GM18526 (cell line): ENCODE measurements around the gene ADNP.

ENCODE experiments used
- POLR2A ChIP-seq: IDR thresholded peaks from 3 replicates; pipeline ENCODE4 v1.6.1; 2011; ENCODE audit not compliant: insufficient read length; ENCODE audit errors: extremely low read depth

ADNP gene

DNA sequence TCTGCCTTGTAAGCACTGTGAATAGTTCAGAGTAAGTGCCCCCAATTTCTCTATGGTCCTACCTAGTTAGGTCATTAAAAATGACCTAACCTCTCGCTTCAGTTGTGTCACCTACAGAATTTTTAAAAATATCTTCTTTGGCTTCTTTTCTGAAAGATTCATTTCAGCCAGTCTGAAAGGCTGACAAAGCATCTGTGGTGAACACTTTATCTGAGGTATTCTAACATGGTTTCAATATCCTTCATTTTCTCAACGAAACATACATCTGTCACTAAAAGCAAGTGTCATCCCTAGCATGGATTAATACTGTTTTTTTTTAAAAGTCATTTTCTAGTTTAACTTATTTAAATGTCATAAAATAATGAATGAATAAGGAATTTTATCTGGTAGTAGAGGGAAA lies 22.0 kb upstream of the ADNP start:
- TF ChIP-seq POLR2A: no peak

DNA sequence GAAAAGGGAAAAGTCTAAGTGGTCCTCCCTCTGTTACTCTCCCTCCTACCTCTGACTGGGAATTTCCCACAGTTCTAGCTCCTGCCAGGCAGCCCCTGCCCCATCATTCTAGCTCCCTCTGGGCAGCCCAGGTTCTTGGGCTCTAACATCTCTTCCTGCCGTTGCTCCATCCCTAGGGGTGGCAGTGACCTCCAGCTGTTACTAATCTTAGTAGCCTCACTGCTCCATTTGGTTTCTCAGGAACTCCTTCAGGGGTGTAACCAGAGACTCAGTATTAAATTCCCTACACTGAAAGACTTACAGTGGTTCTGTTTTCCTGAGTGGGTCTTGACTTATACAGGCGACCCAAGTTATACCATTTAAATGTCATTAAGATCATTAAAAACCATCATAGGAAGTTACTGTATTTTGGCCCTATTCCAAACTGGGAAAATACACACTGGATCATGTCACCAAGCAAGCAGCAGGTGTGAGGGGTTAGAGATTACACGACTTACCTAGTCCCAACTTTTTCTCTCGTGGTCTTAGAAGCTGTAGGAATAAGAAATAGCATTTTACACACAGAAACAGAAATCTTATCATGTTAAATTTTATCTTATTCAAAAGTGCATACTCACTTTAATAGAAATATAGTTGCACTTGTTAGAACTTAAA lies 17.0 kb upstream of the ADNP start:
- TF ChIP-seq POLR2A: no peak

DNA sequence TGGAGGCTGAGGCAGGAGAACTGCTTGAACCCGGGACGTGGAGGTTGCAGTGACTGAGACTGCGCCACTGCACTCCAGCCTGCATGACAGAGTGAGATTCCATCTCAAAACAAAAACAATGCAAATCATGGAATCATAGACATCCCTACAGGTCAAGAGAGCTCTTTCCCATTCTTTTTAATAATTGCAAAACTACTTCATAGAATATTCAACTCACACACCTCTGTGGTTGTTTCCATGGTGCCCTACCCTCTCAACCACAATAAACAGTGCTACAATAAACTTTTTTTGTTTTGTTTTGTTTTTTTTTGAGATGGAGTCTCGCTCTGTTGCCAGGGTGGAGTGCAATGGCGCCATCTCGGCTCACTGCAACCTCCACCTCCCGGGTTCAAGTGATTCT lies 11.8 kb upstream of the ADNP start:
- no peak for TF ChIP-seq POLR2A

DNA sequence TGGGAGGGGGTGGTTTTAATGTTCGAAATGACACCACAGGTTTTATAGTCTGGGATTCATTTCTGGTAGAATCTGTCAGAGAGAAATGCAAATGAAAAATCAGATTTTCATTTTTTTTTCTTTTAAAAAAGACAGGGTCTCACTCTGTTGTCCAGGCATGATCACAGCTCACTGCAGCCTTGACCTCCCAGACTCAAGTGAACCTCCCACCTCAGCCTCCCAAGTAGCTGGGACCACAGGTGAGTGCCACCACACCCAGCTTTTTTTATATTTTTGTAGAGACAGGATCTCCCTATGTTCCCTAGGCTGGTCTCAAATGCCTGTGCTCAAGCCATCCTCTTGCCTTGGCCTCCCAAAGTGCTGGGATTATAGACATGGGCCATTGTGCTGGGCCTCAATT lies 2.4 kb upstream of the ADNP start:
- no peak for TF ChIP-seq POLR2A

DNA sequence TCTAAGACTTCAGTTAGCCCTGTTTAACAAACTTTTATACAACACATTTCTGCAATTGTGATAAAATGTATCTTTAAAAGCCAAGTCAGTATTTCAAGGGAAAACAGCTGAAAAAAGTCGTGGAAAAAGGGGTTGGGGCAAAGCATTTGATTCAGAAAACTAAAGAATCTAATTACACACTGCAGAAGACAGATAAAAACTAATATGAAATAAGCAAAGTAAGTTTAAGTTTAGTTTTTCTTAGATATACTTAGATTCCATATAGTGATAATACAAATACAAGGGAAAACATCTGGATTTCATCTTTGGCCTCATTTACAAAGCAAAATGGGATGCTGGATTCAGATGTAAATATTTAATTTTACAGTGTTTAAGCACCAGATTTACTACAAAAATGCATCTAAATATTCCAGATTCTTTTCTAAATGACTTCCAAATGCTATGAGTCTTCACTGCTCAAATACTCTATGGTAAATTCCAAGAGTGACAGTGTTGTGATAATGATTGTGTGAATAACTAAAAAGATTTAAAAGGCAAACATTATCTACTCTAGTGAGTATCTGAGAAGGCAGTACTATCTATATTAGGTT lies 1.5 kb upstream of the ADNP start:
- TF ChIP-seq POLR2A: no peak

DNA sequence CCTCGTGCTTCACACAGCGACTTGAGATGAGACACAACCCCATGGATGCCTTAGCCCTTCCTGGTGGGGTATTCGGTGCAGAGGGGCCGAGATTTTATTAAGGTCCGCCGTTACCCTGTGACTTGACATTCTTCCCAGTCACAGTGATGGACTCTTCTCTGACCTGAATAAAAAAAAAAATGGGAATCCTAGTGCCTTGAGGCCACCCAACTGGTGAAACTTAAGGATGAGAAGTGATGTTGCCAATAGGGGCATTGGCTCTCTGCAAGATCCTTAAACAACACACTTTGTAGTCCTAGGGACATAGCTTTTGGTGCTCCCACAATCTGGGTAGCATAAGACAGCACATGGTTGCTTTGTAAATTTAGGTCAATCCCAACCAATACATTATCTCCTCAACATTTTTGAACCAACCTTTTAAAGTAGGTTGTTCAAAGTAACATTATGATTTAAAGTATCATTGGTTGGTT lies 814 bp upstream of the ADNP start:
- no peak for TF ChIP-seq POLR2A

DNA sequence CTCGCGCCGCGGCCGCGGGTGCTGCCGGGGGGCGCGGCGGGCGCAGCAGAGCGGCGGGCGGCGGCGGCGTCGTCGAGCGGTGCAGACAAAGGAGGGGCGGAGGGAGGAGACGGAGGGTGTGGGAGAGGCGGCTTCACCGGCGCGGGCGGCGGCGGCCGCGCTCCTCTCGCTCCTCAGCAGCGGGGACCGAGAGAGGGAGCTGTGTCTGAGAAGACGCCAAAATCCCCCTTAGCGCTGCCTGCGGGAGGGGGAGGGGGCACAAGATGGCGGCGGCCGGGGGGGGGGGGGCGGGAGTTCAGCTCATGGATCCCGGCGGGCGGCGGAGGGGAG lies 296 bp downstream of the ADNP start:
- TF ChIP-seq POLR2A: peak; percentile 25

DNA sequence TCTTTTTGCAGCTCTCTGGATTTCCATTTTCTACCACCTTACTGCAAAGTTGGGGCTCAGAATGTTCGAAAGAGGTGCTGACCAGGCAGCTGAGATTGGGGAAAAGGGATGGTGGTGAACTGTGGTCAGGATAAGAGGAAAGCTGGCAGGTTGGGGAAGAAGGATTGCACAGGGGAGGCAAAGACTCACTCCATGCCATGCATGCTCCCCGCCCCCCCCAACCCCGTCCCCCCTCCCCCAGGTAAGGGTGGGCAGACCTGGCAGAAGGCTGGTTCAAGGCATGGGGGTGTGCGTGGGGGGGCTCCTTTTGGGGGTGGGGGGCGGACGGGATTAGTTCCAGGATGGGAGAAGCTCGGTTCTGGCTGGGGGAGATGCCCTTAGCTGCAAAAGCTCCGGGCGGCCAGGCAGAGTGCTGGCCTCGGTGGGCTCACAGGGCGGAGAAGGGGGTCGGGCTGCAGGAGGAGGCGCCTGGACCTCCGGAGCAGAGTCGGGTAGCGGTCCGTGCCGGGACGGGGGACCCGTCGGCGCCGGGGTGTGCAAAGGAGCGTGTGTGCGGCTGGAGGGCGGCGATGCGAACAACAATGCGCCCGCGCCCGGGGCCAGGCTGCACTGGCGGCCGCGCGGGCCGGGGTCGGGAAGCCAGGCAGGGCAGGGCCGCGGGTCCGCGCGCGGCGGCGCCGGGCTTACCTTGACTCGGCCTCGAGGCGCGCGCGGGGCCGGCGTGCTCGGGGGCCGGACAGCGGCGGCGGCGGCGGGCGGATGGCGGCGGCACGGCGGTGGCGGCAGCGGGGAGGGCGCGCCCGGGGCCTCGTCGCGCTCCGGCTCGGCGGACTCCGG lies 880 bp downstream of the ADNP start:
- TF ChIP-seq POLR2A: peak; percentile 17

DNA sequence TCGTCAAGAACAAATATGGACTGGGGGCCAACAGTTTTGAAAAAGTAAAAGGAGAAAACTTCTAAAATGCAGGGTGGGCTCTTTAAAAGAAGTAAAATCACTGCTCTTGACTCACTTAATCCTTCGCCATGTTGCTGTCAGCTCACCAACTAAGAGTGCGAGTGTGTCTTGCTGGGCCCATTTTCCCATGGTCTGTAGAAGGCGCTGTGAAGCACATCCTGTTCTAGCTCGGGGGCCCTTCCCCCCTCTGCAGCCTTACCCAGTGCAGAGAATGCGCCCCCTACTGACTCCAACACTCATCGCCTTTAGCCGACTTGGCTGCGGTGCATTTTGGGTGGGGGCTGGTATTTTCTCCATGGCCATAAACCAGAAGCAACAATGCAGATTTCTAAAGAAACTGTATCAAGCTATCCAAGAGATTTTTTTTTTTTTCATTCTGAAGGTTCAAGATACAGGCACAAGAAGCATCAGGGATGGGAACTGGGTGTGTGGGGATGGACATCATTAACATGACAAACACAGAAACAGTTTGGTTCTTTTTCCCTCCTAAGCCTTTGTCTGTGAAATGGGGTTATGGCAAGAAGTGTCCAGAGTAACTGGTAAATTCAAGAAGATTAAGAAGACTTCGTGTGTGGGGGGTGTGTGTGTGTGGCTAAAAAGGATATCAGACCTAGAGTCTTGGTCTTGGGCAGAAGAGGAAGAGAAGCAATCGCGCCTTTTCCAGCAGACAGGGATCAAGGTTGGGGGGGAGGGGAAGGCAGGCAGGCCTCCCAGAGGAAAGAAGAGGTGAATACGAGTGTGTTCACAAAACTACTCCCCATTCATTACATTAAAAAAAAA lies 1.7 kb downstream of the ADNP start:
- TF ChIP-seq POLR2A: no peak

DNA sequence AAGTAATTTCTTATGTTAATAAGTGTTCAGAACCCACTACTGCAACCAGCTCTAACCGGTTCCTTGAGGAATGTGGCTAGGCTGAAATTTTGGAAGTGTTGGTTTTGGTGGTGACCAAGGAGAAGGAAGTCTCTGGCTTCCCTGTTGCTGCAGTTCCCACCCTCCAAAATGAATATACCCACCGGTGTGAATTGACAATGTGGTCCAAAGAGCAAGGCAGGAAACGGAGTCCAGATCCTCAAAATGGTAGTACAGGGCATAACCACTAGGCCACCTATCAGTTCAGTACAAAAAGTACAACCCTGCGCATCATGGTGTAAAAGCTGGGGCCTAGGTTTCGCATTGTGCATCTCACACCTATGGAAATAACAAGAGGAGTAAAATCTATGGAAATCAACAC lies 2.8 kb downstream of the ADNP start:
- TF ChIP-seq POLR2A: no peak

DNA sequence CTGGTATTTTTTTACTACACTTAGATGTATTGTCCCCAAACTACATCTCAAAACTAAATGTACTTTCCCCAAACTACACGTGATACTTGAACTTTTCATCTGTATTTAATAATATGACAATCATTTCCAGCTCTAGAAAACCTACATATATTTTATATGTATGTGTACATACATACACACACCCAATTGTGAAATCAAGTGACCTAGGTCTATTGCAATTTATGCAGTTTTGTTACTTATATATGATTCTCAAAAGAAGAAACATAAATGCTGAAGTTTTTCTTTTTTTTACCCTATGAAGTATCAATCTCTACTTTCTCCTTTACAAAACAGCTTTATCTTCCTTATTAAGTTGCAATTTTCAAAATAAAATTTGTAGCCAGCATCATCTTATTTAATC lies 4.7 kb downstream of the ADNP start:
- no peak for TF ChIP-seq POLR2A

DNA sequence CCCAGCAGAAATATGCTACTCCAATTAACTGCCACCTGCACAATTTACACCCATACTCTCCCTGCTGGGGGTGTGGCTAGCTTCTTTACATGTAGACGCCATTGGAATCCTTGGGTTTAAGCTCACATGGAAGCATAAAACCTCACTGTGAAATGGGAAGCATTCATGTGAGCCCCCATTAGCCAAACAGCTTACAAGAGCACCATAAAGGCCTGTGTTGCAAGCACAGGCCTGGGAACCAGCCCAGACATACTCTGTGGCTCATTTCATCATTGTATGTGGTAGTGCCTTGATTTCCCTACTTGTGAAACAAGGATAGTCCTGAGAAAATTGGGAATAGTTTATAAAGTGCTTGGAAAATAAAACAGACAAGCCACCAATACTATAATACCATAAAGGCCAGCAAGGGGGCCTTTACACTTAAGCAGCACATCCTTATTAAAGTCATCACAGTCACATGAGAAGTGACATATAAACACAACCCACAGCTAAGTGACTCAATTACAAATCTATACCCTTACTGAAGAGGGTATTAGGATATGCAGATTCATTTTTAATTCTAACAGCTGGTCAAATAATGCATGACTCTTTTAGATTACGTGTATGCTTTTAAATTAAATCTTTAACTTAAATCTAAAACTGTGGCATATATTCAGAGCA lies 6.8 kb downstream of the ADNP start:
- TF ChIP-seq POLR2A: no peak

DNA sequence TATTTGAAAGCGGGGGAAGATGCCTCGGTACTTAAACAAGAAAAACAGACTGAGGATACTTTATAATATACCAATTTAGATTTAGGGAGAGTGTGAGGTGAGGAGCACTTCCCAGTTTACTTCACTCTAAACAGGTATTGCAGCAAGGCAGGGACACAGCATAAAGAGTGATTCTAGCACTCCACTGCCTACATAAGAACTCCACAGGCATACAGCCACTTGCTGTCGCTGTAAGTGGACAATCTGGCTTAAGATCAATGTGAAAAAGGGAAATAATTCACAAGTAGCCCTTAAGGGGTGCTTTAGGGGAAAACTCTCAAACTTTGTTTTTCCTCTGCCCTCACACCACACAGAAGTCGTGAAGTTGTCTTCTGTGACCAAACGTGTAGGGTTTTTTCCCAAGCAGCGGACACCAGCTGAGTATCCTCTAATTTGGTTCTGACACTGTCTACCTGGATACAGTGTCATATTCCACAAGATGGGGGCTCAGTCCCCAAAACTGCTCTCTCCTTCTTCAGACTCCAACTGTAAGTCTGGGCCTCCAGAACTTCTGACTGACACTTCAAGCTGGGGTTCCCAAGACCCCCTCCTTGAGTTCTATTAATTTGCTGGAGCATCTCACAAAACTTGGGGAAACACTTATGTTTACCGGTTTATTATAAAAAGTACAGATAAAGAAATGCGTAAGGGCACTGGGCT lies 9.3 kb downstream of the ADNP start:
- no peak for TF ChIP-seq POLR2A

DNA sequence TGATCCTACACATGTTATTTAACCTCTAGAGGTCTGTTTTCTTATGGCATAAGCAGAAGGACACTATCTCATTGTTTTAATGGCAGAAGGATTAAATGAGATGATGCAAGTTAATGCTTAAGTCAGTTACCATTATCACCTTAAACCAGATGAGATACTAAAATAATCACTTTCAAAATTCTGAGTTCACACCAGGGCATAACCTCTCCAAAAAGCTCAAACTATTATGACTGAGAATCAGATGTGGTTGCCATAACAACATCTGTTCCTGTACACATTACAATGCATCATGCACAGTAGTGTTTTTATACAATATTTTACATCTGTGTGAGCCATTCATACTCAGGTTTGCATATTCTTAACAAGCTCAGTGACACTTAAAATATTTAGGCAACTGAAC lies 10.2 kb downstream of the ADNP start:
- TF ChIP-seq POLR2A: no peak
